22Rv1 (cell line): ENCODE measurements around the gene LY6G6C.

Experiments
- H3K27ac ChIP-seq: fragments of 450-650 bp; 2 replicates; pipeline ENCODE4 v1.5.1; 2017
- ZFX ChIP-seq: fragments of 450-650 bp; IDR thresholded peaks from 2 replicates; pipeline ENCODE4 v1.6.1; 2017; ENCODE audit warnings: antibody characterized with exemption, borderline replicate concordance
- TF ChIP-seq, protein P1 (sequence below): fragments of 450-650 bp; IDR thresholded peaks from 2 replicates; pipeline ENCODE4 v1.5.1; 2017; ENCODE audit warnings: mild to moderate bottlenecking

Gene LY6G6C

DNA sequence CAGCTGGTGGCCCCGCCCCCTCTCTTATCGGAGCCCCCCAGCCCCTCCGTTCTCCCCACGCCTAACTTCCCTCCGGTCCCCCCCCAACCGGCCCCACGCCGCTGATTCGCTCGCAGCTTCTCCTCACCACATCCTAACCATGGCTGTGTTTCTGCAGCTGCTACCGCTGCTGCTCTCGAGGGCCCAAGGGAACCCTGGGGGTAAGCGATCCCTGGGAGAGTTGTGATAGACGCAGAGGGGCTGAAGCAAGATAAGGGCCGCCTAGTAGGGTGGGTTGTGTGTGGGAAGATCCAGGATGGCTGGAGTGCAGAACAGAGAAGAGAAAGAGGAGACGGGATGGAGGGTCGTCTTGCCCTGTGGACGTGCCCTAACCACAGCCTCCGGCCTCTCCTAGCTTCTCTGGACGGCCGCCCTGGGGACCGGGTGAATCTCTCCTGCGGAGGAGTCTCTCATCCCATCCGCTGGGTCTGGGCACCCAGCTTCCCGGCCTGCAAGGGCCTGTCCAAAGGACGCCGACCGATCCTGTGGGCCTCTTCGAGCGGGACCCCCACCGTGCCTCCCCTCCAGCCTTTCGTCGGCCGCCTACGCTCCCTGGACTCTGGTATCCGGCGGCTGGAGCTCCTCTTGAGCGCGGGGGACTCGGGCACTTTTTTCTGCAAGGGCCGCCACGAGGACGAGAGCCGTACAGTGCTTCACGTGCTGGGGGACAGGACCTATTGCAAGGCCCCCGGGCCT is 1.9 kb upstream of the LY6G6C start, which contains the start of gene MPIG6B:
Gene MPIG6B (plus strand): TSS at position 129 of the 735 bp plus-strand sequence. CDS start 11 bp downstream, at position 140.
- no peak for TF ChIP-seq ZFX
- TF ChIP-seq, protein P1, sequence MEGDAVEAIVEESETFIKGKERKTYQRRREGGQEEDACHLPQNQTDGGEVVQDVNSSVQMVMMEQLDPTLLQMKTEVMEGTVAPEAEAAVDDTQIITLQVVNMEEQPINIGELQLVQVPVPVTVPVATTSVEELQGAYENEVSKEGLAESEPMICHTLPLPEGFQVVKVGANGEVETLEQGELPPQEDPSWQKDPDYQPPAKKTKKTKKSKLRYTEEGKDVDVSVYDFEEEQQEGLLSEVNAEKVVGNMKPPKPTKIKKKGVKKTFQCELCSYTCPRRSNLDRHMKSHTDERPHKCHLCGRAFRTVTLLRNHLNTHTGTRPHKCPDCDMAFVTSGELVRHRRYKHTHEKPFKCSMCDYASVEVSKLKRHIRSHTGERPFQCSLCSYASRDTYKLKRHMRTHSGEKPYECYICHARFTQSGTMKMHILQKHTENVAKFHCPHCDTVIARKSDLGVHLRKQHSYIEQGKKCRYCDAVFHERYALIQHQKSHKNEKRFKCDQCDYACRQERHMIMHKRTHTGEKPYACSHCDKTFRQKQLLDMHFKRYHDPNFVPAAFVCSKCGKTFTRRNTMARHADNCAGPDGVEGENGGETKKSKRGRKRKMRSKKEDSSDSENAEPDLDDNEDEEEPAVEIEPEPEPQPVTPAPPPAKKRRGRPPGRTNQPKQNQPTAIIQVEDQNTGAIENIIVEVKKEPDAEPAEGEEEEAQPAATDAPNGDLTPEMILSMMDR, result no peak
- no peak within 1 kb of the TSS for H3K27ac ChIP-seq

DNA sequence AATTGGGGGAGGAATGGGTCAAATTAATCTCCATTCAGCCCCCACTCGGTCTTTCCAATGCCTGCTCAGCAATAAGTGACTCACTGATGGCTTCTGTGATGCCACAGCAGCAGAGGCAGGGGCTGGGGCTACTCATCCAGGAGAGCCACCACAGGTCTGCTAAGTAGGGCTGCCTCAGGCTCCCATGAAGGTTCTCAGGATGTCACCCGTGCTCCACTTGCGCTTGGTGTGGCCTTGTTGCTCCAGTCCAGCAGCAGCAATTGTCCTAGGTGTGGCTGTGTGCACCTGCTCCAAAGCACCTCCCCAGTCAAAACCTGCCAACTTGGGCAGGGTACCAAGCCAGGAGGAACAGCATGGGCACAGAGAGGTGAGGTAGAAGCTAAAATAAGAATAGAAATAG is 627 bp upstream of the LY6G6C start:
- H3K27ac ChIP-seq, result no peak overlapping the region
- no peak for TF ChIP-seq ZFX
- TF ChIP-seq, protein P1, result no peak

DNA sequence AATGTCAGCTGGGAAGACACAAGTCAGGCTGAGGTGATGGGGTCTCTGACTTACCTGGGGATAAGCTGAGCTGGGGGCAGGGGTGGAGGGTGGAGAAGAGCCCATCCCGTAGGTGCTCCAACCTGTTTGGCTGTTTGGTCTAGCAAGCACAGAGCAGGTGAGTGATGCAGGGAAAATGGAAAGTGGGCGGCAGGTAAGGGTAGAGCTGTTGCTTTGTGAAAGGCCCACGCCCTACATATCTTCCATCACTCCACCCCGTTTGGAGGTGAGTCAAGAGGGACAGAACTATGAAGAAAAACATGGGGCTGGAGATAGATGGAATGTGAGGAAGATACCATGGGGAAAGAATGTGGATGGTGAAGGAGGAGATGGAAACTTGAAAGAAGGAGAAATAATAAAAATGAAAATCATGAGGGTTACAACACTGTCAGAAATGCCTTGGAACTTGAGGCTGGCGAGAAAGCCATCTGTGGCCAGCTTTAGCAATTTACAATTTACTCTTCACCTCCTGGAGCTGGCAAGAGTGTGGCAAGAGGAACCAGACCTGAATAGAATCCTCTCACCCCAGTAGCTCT is 1.3 kb downstream of the LY6G6C start:
- H3K27ac ChIP-seq, result 0 out of 2 replicates have a peak overlapping the region, but pooled peaks have one; percentile 12
- TF ChIP-seq ZFX, result no peak
- TF ChIP-seq, protein P1, result no peak

DNA sequence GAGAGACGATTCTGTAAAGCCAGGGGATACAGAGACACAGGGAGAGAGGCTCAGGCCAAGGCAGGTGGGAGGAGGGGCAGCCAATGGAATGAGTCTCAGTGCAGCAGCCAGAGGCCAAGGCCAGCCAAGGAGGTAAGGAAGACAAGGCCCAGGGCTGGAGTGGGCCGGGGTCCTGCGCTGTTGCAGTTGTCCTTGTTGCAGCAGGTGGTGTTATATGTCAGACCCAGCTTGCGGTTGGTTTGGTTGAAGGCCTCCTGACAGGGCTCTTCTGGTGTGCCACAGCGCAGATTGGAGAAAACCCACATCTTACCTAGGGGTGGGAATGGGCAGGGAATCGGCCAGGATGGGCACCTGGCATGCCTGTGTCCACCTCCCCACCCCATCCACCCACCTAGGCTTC is 2.5 kb downstream of the LY6G6C start:
- TF ChIP-seq, protein P1, result no peak
- TF ChIP-seq ZFX, result no peak
- H3K27ac ChIP-seq, result peak overlapping the region; percentile 90

DNA sequence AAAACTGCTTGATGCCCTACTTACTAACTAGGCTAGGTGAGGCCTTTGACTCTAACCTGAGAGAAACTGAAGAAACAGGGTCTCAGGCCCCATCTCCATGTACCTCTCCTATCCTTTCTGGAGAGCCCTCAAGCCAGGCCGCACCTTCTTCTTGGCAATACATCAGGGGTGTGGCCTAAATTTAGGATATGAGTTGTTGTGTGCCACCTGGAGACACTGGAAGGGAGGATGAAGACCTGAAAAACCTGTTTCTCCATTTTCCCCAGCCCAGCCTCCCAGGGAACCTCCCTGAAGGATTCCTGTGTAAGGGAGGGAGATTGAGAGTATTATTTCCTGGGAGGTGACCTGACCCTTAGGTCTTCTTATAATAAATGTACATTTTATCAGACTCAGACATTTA is 3.3 kb downstream of the LY6G6C start:
- H3K27ac ChIP-seq, result peak overlapping the region; percentile 90
- TF ChIP-seq ZFX, result no peak
- TF ChIP-seq, protein P1, result no peak

DNA sequence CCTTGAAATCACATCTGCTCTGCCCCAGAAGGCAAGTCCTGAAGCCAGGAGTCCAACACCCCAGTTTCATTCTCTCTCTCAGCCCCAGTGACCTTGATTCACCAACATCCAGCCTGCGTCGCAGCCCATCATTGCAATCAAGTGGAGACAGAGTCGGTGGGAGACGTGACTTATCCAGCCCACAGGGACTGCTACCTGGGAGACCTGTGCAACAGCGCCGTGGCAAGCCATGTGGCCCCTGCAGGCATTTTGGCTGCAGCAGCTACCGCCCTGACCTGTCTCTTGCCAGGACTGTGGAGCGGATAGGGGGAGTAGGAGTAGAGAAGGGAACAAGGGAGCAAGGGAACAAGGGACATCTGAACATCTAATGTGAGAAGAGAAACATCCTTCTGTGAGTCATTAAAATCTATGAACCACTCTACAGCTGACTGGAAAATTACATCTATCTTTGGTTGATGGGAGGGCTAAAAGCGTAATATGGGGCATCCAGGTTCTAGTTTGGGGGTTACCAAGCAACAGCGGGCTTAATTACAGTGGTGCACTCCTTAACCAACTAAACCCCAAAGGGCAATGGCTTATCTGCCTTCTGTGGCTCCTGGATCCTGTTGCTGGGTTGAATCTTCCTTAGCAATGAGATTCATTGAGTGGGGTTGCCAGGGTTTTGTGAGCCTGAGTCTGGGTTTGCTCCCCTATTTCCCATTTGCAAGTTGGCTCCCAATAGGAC is 3.9 kb downstream of the LY6G6C start:
- peak overlapping the region; percentile 90 for H3K27ac ChIP-seq
- TF ChIP-seq ZFX, result no peak
- TF ChIP-seq, protein P1, result peak; percentile 85
